NCI-H1092 treated with DMSO at 0.1 percent for 48 hours (cell line): Measurements from ENCODE around the gene FH.

Experiments used
- DNase-seq: peaks from one replicate; lab custom pipeline; 2025; lab: John Stamatoyannopoulos, UW

The FH gene

DNA sequence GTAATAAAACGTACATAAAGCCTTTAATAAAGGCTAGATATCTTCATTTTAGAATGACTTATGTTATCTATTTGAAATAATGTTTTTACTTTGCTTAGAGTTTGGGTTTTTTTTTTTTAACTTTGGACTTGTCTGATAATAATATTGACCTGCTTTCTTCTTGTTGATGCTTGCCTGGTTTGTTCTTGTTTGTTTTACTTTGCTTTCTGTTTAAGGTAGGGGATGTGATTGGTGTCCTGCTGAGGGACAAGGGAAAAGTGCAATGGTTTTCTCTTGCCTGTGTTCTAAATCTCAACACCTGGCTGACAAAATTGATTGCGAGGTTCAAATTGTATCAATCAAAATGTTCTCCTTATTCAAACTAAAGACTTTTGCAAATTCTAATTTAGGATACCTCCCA lies 2.2 kb upstream of the FH start:
- no peak for DNase-seq

DNA sequence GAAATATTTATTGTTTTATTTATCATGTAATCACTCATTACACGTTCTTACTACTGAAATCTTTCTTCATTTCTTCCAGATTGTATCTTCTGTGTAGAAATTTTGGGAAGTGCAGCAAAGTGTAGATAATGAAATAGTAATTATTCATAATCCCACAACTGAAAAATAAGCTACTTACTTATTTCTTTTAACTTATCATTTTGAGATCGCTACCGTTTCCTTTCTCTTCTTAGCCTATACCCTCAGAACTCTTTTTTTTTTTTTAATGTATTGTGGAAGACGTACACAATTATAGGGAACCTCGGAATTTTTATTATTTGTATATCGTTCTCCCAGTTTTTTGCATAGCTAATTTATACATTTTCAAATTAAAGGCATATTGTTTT lies 518 bp upstream of the FH start:
- no peak for DNase-seq

GRCh38 chr1:241518476-241519307 lies 863 bp downstream of the FH start:
- peak; percentile 36 for DNase-seq

DNA sequence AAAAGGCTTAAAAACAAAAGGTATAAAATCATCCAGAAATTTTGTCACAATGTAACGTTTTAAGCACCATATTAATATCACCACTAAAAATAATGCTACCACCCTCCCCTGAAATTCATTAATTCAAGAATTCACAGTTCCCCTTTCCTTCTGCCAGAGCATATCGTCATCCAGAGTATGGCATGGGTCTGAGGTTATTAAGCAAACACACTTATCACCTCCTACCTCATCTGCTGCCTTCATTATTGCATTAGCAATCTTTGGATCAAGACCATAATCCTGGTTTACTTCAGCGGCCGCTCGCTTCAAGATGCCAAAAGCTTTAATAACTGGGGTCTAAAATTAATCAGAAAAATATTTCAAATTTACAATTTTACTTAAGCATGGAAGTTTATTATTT lies 6.2 kb downstream of the FH start:
- DNase-seq: no peak

DNA sequence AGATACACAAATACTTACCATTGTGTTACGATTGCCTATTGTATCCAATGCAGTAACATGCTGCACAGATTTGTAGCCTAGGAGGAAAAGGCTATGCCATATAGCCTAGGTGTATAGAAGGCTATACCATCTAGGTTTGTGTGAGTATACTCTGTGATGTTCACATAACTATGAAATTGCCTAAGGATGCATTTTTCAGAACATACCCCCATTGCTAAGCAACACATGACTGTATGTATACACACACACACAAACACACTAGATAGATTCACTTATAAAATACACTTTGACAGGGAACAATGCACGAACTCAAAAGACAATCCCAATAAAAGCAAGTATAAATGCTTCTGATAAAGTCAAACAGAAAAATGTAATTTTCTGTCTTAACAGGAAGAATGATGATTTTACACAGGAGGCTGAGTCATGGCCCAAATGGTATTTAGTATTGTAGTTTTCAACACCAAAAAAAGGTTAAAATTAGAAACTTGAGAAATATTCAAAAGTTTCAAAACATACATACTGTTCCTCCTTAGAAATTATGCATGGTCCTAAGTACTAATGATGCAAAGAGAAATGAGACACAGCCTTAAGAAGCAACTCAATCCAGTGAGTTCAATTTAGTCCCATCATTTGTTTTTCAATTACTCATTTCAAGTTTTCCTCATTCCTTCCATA lies 12.2 kb downstream of the FH start:
- no peak for DNase-seq

- no peak for DNase-seq
These were observed 16.1 kb downstream of the FH start for GRCh38 chr1:241503444-241503843.

- DNase-seq: peak; percentile 39
These were observed 19.6 kb downstream of the FH start for GRCh38 chr1:241499910-241500309.

GRCh38 chr1:241495741-241496140 lies 23.8 kb downstream of the FH start:
- no peak for DNase-seq

DNA sequence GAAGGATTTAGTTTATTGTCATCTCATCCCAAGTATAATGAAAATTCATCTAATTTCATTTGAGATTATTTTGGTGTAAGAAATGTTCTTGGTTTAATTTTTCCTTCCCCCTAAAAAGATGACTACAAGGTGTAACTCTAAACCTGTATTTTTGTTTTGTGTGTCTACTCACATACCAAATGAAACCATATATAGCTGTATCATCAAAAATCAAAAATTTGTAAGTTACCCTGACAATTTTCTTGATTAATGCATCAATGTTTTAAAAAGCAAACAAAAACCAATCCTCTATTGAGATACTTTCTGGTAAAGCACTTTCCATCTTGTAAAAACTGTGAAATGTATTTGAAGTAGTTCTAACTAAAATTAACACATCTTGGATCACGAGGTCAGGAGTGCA lies 30.8 kb downstream of the FH start:
- DNase-seq: no peak

- DNase-seq: peak; percentile 34
These were observed 34.0 kb downstream of the FH start for GRCh38 chr1:241485554-241485992.

DNA sequence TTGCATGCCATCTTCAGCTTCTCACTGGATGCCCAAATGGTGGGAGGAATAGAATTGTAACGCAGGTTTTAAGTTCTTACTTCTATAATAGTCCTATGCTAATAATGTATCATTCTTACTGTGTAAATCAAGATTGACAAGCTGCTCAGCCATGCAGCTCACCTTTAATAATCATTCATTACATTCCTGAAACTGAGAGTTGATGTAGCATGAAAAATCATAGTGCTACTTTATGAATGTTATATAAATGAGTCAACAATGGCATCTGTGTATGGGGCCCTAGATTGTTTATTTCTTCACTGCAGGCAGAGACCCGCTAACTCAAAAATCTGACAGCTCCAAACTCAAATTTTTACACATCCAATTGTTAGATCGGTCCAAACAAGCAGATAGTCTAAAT lies 34.4 kb downstream of the FH start:
- DNase-seq: no peak

GRCh38 chr1:241482761-241483250 lies 36.7 kb downstream of the FH start:
- no peak for DNase-seq

GRCh38 chr1:241479294-241479693 lies 40.3 kb downstream of the FH start:
- DNase-seq: no peak

DNA sequence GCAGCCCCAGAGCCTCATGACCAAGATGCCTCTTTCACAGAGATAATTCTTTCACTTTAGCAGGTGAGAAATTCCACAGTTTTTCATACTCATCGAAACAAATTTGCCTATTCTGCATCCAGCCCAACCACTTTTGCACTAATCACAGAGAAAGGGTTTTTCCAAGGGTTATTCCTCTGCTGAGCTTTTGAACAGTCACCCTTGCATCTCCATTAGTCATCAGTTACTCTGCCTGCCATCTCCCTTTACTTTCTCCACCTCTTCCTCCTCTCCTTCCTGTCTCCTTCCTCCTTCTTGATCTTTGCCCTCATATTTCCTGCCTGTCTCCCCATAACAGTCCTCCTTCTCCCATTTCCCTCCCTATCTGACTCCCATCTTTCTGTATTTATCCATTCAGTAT lies 43.9 kb downstream of the FH start:
- DNase-seq: no peak

DNA sequence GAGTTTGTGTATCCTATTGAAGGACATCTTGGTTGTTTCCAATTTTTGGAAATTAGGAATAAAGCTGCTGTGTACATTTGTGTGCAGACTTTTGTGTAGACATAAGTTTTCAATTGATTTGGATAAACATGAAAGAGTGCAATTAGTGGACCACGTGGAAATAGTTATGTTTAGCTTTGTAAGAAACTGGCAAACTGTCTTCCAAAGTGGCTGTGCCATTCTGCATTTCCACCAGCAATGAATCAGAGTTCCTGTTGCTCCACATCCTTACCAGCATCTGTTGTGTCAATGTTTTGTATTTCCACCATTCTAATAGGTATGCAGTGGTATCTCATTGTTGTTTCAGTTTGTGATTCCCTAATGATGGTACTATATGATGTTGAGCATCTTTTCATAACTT lies 46.5 kb downstream of the FH start:
- no peak for DNase-seq

GRCh38 chr1:241470908-241471590 lies 48.5 kb downstream of the FH start:
- DNase-seq: no peak

- DNase-seq: no peak
These were observed 49.2 kb downstream of the FH start for GRCh38 chr1:241470361-241470760.

GRCh38 chr1:241465673-241466072 lies 53.9 kb downstream of the FH start:
- no peak for DNase-seq

DNA sequence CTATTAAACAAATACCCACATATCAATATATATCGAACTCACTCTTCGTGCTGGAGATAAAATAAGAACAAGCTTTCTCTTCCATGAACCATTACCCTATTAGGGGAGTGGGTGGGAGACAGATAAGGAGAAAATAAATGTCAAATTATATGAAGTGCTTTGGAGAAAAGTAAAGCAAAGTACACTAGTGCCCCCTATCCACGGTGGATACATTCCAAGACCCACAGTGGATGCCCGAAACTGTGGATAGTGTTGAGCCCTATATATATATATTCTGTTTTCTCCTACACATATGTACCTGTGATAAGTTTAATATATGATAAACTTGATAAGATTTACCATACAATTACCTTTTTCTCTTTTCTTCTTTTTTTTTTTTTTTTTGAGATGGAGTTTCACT lies 54.6 kb downstream of the FH start:
- DNase-seq: no peak

GRCh38 chr1:241462391-241462790 lies 57.2 kb downstream of the FH start:
- no peak for DNase-seq

GRCh38 chr1:241460098-241460873 lies 59.3 kb downstream of the FH start:
- peak; percentile 56 for DNase-seq

GRCh38 chr1:241459186-241459802 lies 60.3 kb downstream of the FH start:
- no peak for DNase-seq
